ENCODE results near the gene GABRA5.

GABRA5 gene

GRCh38 chr15:26868029-26868685, 1.3 kb downstream of the GABRA5 start:
- Histone ChIP-seq H3K4me1 (ENCODE audit: control extremely low read depth in 1 of 4, control insufficient read depth in 4 of 4, insufficient read depth in 4 of 4, low read length in 3 of 4) (peaks cover 0 to 13% (median under 1%) of the 10 kb centered on the region in 4 experiments), H3K27ac (ENCODE audit: insufficient read depth in 1 of 2, low read depth in 1 of 2, low read length in 2 of 2, poor library complexity in 1 of 2, severe bottlenecking in 2 of 2) (no peak overlapping the region), H3K36me3 (ENCODE audit: control insufficient read depth in 4 of 4, insufficient read depth in 4 of 4, low read length in 3 of 4) (no peaks in the 10 kb centered on the region), H3K27me3 (replicated peaks in 2 of 5; ENCODE audit: control insufficient read depth in 4 of 5, insufficient read depth in 5 of 5, low read length in 4 of 5) (peaks cover 19 to 72% (median 30%) of the 10 kb centered on the region in 5 experiments), H3K4me3 (ENCODE audit: control insufficient read depth in 1 of 7, extremely low read depth in 1 of 7, insufficient read depth in 4 of 7, low read depth in 2 of 7, low read length in 6 of 7) (no peak overlapping the region), H3K9me3 (ENCODE audit: control extremely low read depth in 1 of 5, control insufficient read depth in 4 of 5, insufficient read depth in 2 of 5, low read depth in 1 of 5, low read length in 4 of 5) (no peaks in the 10 kb centered on the region)
- CTCF ChIA-PET, result no interaction called here
- 13% methylated on average over 41 of the region's 46 CpGs for WGBS (ENCODE audit: insufficient coverage)
- no peak for DNase-seq
- POLR2A ChIA-PET, result no interaction called here

GRCh38 chr15:26869628-26870027, 2.8 kb downstream of the GABRA5 start:
- CTCF ChIA-PET, result no interaction called here
- H3K36me3 ChIP-seq (ENCODE audit: control insufficient read depth in 4 of 4, insufficient read depth in 4 of 4, low read length in 3 of 4), result no peaks in the 10 kb centered on the region
- peaks cover 16 to 69% (median 32%) of the 10 kb centered on the region in 5 experiments for H3K27me3 ChIP-seq (replicated peaks in 2 of 5; ENCODE audit: control insufficient read depth in 4 of 5, insufficient read depth in 5 of 5, low read length in 4 of 5)
- H3K4me1 ChIP-seq (ENCODE audit: control extremely low read depth in 1 of 4, control insufficient read depth in 4 of 4, insufficient read depth in 4 of 4, low read length in 3 of 4), result peaks cover 0 to 13% (median under 1%) of the 10 kb centered on the region in 4 experiments
- DNase-seq, result no peak
- no peaks in the 10 kb centered on the region for H3K9me3 ChIP-seq (ENCODE audit: control extremely low read depth in 1 of 5, control insufficient read depth in 4 of 5, insufficient read depth in 2 of 5, low read depth in 1 of 5, low read length in 4 of 5)
- POLR2A ChIA-PET, result no interaction called here
- H3K27ac ChIP-seq (ENCODE audit: insufficient read depth in 1 of 2, low read depth in 1 of 2, low read length in 2 of 2, poor library complexity in 1 of 2, severe bottlenecking in 2 of 2), result no peak overlapping the region
- WGBS (ENCODE audit: insufficient coverage), result 94% methylated on average over 2 of the region's 3 CpGs
- no peak overlapping the region for H3K4me3 ChIP-seq (ENCODE audit: control insufficient read depth in 1 of 7, extremely low read depth in 1 of 7, insufficient read depth in 4 of 7, low read depth in 2 of 7, low read length in 6 of 7)

- DNase-seq, result no peak
- 100% methylated on average over 2 of the region's 3 CpGs for WGBS (ENCODE audit: insufficient coverage)
- ChIA-PET CTCF (no interaction called here), POLR2A (no interaction called here)
- no peaks in the 10 kb centered on the region for H3K9me3 ChIP-seq (ENCODE audit: control extremely low read depth in 1 of 5, control insufficient read depth in 4 of 5, insufficient read depth in 2 of 5, low read depth in 1 of 5, low read length in 4 of 5)
- H3K4me1 ChIP-seq (ENCODE audit: control extremely low read depth in 1 of 4, control insufficient read depth in 4 of 4, insufficient read depth in 4 of 4, low read length in 3 of 4), result peaks cover 0 to 13% (median under 1%) of the 10 kb centered on the region in 4 experiments
- H3K27me3 ChIP-seq (replicated peaks in 2 of 5; ENCODE audit: control insufficient read depth in 4 of 5, insufficient read depth in 5 of 5, low read length in 4 of 5), result peaks cover 15 to 63% (median 32%) of the 10 kb centered on the region in 5 experiments
- no peak overlapping the region for H3K27ac ChIP-seq (ENCODE audit: insufficient read depth in 1 of 2, low read depth in 1 of 2, low read length in 2 of 2, poor library complexity in 1 of 2, severe bottlenecking in 2 of 2)
- no peaks in the 10 kb centered on the region for H3K36me3 ChIP-seq (ENCODE audit: control insufficient read depth in 4 of 4, insufficient read depth in 4 of 4, low read length in 3 of 4)
- no peak overlapping the region for H3K4me3 ChIP-seq (ENCODE audit: control insufficient read depth in 1 of 7, extremely low read depth in 1 of 7, insufficient read depth in 4 of 7, low read depth in 2 of 7, low read length in 6 of 7)
These were observed 3.5 kb downstream of the GABRA5 start for GRCh38 chr15:26870346-26870745.

GRCh38 chr15:26872206-26872605, 5.3 kb downstream of the GABRA5 start:
- Histone ChIP-seq H3K36me3 (ENCODE audit: control insufficient read depth in 4 of 4, insufficient read depth in 4 of 4, low read length in 3 of 4) (no peaks in the 10 kb centered on the region), H3K4me3 (ENCODE audit: control insufficient read depth in 1 of 7, extremely low read depth in 1 of 7, insufficient read depth in 4 of 7, low read depth in 2 of 7, low read length in 6 of 7) (no peak overlapping the region), H3K27ac (ENCODE audit: insufficient read depth in 1 of 2, low read depth in 1 of 2, low read length in 2 of 2, poor library complexity in 1 of 2, severe bottlenecking in 2 of 2) (no peak overlapping the region), H3K27me3 (replicated peaks in 2 of 5; ENCODE audit: control insufficient read depth in 4 of 5, insufficient read depth in 5 of 5, low read length in 4 of 5) (peaks cover 10 to 45% (median 22%) of the 10 kb centered on the region in 5 experiments), H3K4me1 (ENCODE audit: control extremely low read depth in 1 of 4, control insufficient read depth in 4 of 4, insufficient read depth in 4 of 4, low read length in 3 of 4) (peaks cover 0 to 6% (median under 1%) of the 10 kb centered on the region in 4 experiments), H3K9me3 (ENCODE audit: control extremely low read depth in 1 of 5, control insufficient read depth in 4 of 5, insufficient read depth in 2 of 5, low read depth in 1 of 5, low read length in 4 of 5) (no peaks in the 10 kb centered on the region)
- DNase-seq, result no peak
- POLR2A ChIA-PET, result no interaction called here
- CTCF ChIA-PET, result no interaction called here
- 59% methylated on average over 7 of the region's 7 CpGs for WGBS (ENCODE audit: insufficient coverage)

- POLR2A ChIA-PET, result no interaction called here
- Histone ChIP-seq H3K36me3 (ENCODE audit: control insufficient read depth in 4 of 4, insufficient read depth in 4 of 4, low read length in 3 of 4) (no peaks in the 10 kb centered on the region), H3K9me3 (ENCODE audit: control extremely low read depth in 1 of 5, control insufficient read depth in 4 of 5, insufficient read depth in 2 of 5, low read depth in 1 of 5, low read length in 4 of 5) (no peaks in the 10 kb centered on the region), H3K27me3 (replicated peaks in 2 of 5; ENCODE audit: control insufficient read depth in 4 of 5, insufficient read depth in 5 of 5, low read length in 4 of 5) (peaks cover 5 to 31% (median 14%) of the 10 kb centered on the region in 5 experiments), H3K4me3 (ENCODE audit: control insufficient read depth in 1 of 7, extremely low read depth in 1 of 7, insufficient read depth in 4 of 7, low read depth in 2 of 7, low read length in 6 of 7) (no peak overlapping the region), H3K27ac (ENCODE audit: insufficient read depth in 1 of 2, low read depth in 1 of 2, low read length in 2 of 2, poor library complexity in 1 of 2, severe bottlenecking in 2 of 2) (no peak overlapping the region), H3K4me1 (ENCODE audit: control extremely low read depth in 1 of 4, control insufficient read depth in 4 of 4, insufficient read depth in 4 of 4, low read length in 3 of 4) (no peaks in the 10 kb centered on the region)
- no peak for DNase-seq
- CTCF ChIA-PET, result no interaction called here
- WGBS (ENCODE audit: insufficient coverage), result 93% methylated on average over 5 of the region's 8 CpGs
These were observed 7.0 kb downstream of the GABRA5 start for GRCh38 chr15:26873846-26874245.

GRCh38 chr15:26874774-26875475, 8.1 kb downstream of the GABRA5 start:
- DNase-seq, result no peak
- Histone ChIP-seq H3K36me3 (ENCODE audit: control insufficient read depth in 4 of 4, insufficient read depth in 4 of 4, low read length in 3 of 4) (no peaks in the 10 kb centered on the region), H3K4me1 (ENCODE audit: control extremely low read depth in 1 of 4, control insufficient read depth in 4 of 4, insufficient read depth in 4 of 4, low read length in 3 of 4) (no peaks in the 10 kb centered on the region), H3K9me3 (ENCODE audit: control extremely low read depth in 1 of 5, control insufficient read depth in 4 of 5, insufficient read depth in 2 of 5, low read depth in 1 of 5, low read length in 4 of 5) (no peaks in the 10 kb centered on the region), H3K27ac (ENCODE audit: insufficient read depth in 1 of 2, low read depth in 1 of 2, low read length in 2 of 2, poor library complexity in 1 of 2, severe bottlenecking in 2 of 2) (no peak overlapping the region), H3K4me3 (ENCODE audit: control insufficient read depth in 1 of 7, extremely low read depth in 1 of 7, insufficient read depth in 4 of 7, low read depth in 2 of 7, low read length in 6 of 7) (no peak overlapping the region), H3K27me3 (replicated peaks in 2 of 5; ENCODE audit: control insufficient read depth in 4 of 5, insufficient read depth in 5 of 5, low read length in 4 of 5) (peaks cover 0 to 20% (median 11%) of the 10 kb centered on the region in 5 experiments)
- WGBS (ENCODE audit: insufficient coverage), result 94% methylated on average over 4 of the region's 6 CpGs
- ChIA-PET CTCF (no interaction called here), POLR2A (interaction anchor here (0.6 kb wide), 1 partner anchor 203 kb away, joined by 3 read pairs; no protein-coding TSS in a partner anchor)

GRCh38 chr15:26875476-26875850, 8.6 kb downstream of the GABRA5 start:
- no peaks in the 10 kb centered on the region for H3K4me1 ChIP-seq (ENCODE audit: control extremely low read depth in 1 of 4, control insufficient read depth in 4 of 4, insufficient read depth in 4 of 4, low read length in 3 of 4)
- ChIA-PET CTCF (no interaction called here), POLR2A (no interaction called here)
- no peaks in the 10 kb centered on the region for H3K36me3 ChIP-seq (ENCODE audit: control insufficient read depth in 4 of 4, insufficient read depth in 4 of 4, low read length in 3 of 4)
- H3K27me3 ChIP-seq (replicated peaks in 2 of 5; ENCODE audit: control insufficient read depth in 4 of 5, insufficient read depth in 5 of 5, low read length in 4 of 5), result peaks cover 0 to 14% (median 8%) of the 10 kb centered on the region in 5 experiments
- H3K27ac ChIP-seq (ENCODE audit: insufficient read depth in 1 of 2, low read depth in 1 of 2, low read length in 2 of 2, poor library complexity in 1 of 2, severe bottlenecking in 2 of 2), result no peak overlapping the region
- no peak overlapping the region for H3K4me3 ChIP-seq (ENCODE audit: control insufficient read depth in 1 of 7, extremely low read depth in 1 of 7, insufficient read depth in 4 of 7, low read depth in 2 of 7, low read length in 6 of 7)
- 78% methylated on average over 7 of the region's 8 CpGs for WGBS (ENCODE audit: insufficient coverage)
- no peak for DNase-seq
- no peaks in the 10 kb centered on the region for H3K9me3 ChIP-seq (ENCODE audit: control extremely low read depth in 1 of 5, control insufficient read depth in 4 of 5, insufficient read depth in 2 of 5, low read depth in 1 of 5, low read length in 4 of 5)
